ENCODE measurements around the gene CMIP.

- TF ChIP-seq CTCF (conservative IDR thresholded peaks at IDR 0.05; ENCODE audit: low read length) (no peak), EZH2phosphoT487 (IDR thresholded peaks at IDR 0.05; ENCODE audit: borderline replicate concordance) (no peak)
These were observed 287.0 kb downstream of the CMIP start for GRCh38 chr16:81731649-81732048.

All from Loucy (cell line).